K562 (cell line): ENCODE measurements around the gene PTTG2. TPM values are rescaled to one million over a fixed set of nuclear protein-coding genes. Genes with fewer than 3 reads are reported as not detected.

ENCODE experiments used
- ATAC-seq: fragments of 200-7000 bp; cut with Tn5 transposase; 3 replicates; pipeline ENCODE4 v1.9.1; 2020; ENCODE audit warnings: moderate library complexity
- BruUV-seq: library from RNA; stranded (reverse); fragments of 400-500 nt; replicated peaks from 2 replicates; lab custom pipeline; 2021; lab: Mats Ljungman, UMichigan
- CTCF ChIA-PET: fragments of 300-600 bp; formaldehyde crosslinking; extraction: SDS; loops from one replicate; lab custom pipeline; 2021; ENCODE audit warnings: low intra/inter-chr PET ratio; lab: Yijun Ruan, JAX
- POLR2A ChIA-PET: fragments of 300-600, 350-650 bp; sonication (Branson Sonifier 250); formaldehyde crosslinking; extraction: SDS; loops from one replicate; lab custom pipeline; 2021; ENCODE audit warnings: antibody characterized with exemption, inconsistent platforms; lab: Yijun Ruan, JAX
- DNase-seq, 4 experiments: peaks; one replicate each; pipeline versions ENCODE4 v3.0.0 to v3.0.0-alpha.2; 2011 to 2018; ENCODE audit warnings: low spot score in 3 of 4, mixed read lengths in 3 of 4; ENCODE audit errors: extremely low read depth in 1 of 4
- FAIRE-seq: peaks from 2 replicates; lab custom pipeline; 2011; peaks lifted over from hg19 to GRCh38; lab: Jason Lieb, UNC
- H2AFZ ChIP-seq: 2 replicates; pipeline ENCODE4 v1.6.0; 2011; ENCODE audit warnings: low read depth, low read length, control low read depth, inconsistent platforms
- H3K27ac ChIP-seq: fragments of 200-600 bp; 3 replicates; pipeline ENCODE4 v1.8.0; 2011; ENCODE audit warnings: low read depth, mild to moderate bottlenecking, control low read depth, inconsistent platforms, low read length, moderate library complexity, mixed read lengths; ENCODE audit errors: extremely low read depth
- H3K27me3 ChIP-seq, 2 experiments: fragments of 300-600 bp in 1 of 2; 2 replicates in 1 of 2; 3 replicates in 1 of 2; pipeline versions ENCODE4 v1.6.0 to v1.8.0; 2011; ENCODE audit warnings: inconsistent platforms in 2 of 2, low read length in 2 of 2, mild to moderate bottlenecking in 1 of 2, mixed read lengths in 1 of 2, moderate library complexity in 1 of 2; ENCODE audit not compliant: control insufficient read depth in 2 of 2, insufficient read depth in 2 of 2
- H3K36me3 ChIP-seq: fragments of 300-600 bp; 3 replicates; pipeline ENCODE4 v1.8.0; 2011; ENCODE audit warnings: mild to moderate bottlenecking, low read length, inconsistent platforms; ENCODE audit not compliant: control insufficient read depth, insufficient read depth
- H3K4me1 ChIP-seq, 2 experiments: fragments of 200-600 bp in 1 of 2; replicated peaks in 1 of 2; 2 replicates in 1 of 2; 3 replicates in 1 of 2; pipeline versions ENCODE4 v1.5.1 to v1.8.0; 2011; ENCODE audit warnings: inconsistent platforms in 2 of 2, low read length in 2 of 2, mild to moderate bottlenecking in 1 of 2, mixed read lengths in 1 of 2, moderate library complexity in 1 of 2; ENCODE audit not compliant: control insufficient read depth in 2 of 2, insufficient read depth in 2 of 2
- H3K4me2 ChIP-seq: 2 replicates; pipeline ENCODE4 v1.6.1; 2011; ENCODE audit warnings: low read length, control low read depth, inconsistent platforms, mixed read lengths; ENCODE audit not compliant: insufficient read depth
- H3K4me3 ChIP-seq: fragments of 200-600 bp; sonication (generic), shearing (Covaris generic); 2 replicates; pipeline ENCODE4 v1.5.1; 2016; ENCODE audit warnings: control low read depth, inconsistent platforms
- H3K79me2 ChIP-seq: fragments of 200-600 bp; 3 replicates; pipeline ENCODE4 v1.8.0; 2011; ENCODE audit warnings: low read length, inconsistent platforms; ENCODE audit not compliant: control insufficient read depth, insufficient read depth
- H3K9ac ChIP-seq, 2 experiments: 2 replicates each; pipeline versions ENCODE4 v1.6.0 to v1.6.1; 2011; ENCODE audit warnings: low read depth in 2 of 2, low read length in 2 of 2, control low read depth in 1 of 2, inconsistent platforms in 1 of 2, mild to moderate bottlenecking in 1 of 2, mixed read lengths in 1 of 2; ENCODE audit not compliant: insufficient read depth in 1 of 2
- H3K9me1 ChIP-seq: one replicate; pipeline ENCODE4 v1.6.0; 2011; ENCODE audit warnings: inconsistent platforms, mild to moderate bottlenecking, low read length, moderate library complexity; ENCODE audit not compliant: control insufficient read depth, insufficient read depth
- H3K9me3 ChIP-seq: replicated peaks from 2 replicates; pipeline ENCODE4 v1.5.1; 2011; ENCODE audit warnings: low read depth, low read length, inconsistent platforms; ENCODE audit not compliant: control insufficient read depth, insufficient read depth
- H4K20me1 ChIP-seq: replicated peaks from 2 replicates; pipeline ENCODE4 v1.6.1; 2011; ENCODE audit warnings: low read length, inconsistent platforms, mixed read lengths; ENCODE audit not compliant: control insufficient read depth, insufficient read depth
- CHD2 ChIP-seq: IDR thresholded peaks from 2 replicates; pipeline ENCODE4 v1.6.1; 2011; ENCODE audit warnings: low read depth, low read length
- DACH1 ChIP-seq: fragments of 450-650 bp; IDR thresholded peaks from 2 replicates; pipeline ENCODE4 v1.6.1; 2018; ENCODE audit not compliant: partially characterized antibody
- FOXA3 ChIP-seq, 2 experiments: fragments of 450-650 bp in 1 of 2; sonication (generic) in 1 of 2; formaldehyde crosslinking; IDR thresholded peaks in 1 of 2; conservative IDR thresholded peaks in 1 of 2; 2 replicates each; pipeline versions ENCODE4 v1.4.0 to v1.8.0; 2020 to 2022; ENCODE audit warnings: mild to moderate bottlenecking in 2 of 2, missing genetic modification reagents in 1 of 2
- KDM2B ChIP-seq: fragments of 250-450 bp; sonication (Bioruptor Pico); IDR thresholded peaks from 2 replicates; pipeline ENCODE4 v1.8.0; 2021; ENCODE audit warnings: mild to moderate bottlenecking, moderate library complexity
- NR2C1 ChIP-seq, 2 experiments: fragments of 450-650 bp; IDR thresholded peaks; 2 replicates each; pipeline ENCODE4 v1.6.1; 2017; ENCODE audit warnings: mild to moderate bottlenecking in 2 of 2, antibody characterized with exemption in 1 of 2, inconsistent platforms in 1 of 2, missing compliant biosample characterization in 1 of 2, missing genetic modification characterization in 1 of 2
- SMAD3 ChIP-seq: fragments of 450-650 bp; formaldehyde crosslinking; conservative IDR thresholded peaks from 2 replicates; pipeline ENCODE4 v1.4.0; 2020; ENCODE audit warnings: mild to moderate bottlenecking
- SRSF3 ChIP-seq: fragments of 200-400 bp; formaldehyde crosslinking; IDR thresholded peaks from 2 replicates; pipeline ENCODE4 v1.6.1; 2016; ENCODE audit warnings: mild to moderate bottlenecking, low read length, moderate library complexity; ENCODE audit not compliant: insufficient read depth
- XRCC3 ChIP-seq: fragments of 450-650 bp; IDR thresholded peaks from 2 replicates; pipeline ENCODE4 v1.6.1; 2017; ENCODE audit warnings: mild to moderate bottlenecking, moderate library complexity
- ZNF507 ChIP-seq: conservative IDR thresholded peaks from 2 replicates; pipeline ENCODE4 v1.6.1; 2017; ENCODE audit warnings: missing genetic modification characterization, missing compliant biosample characterization
- WGBS: fragments of 100-300 bp; shearing (Covaris generic); methylation state at CpG from one replicate; pipeline ENCODE4 v1.1.6; 2016; ENCODE audit warnings: low coverage, mixed read lengths; ENCODE audit not compliant: insufficient coverage; ENCODE audit errors: missing lambda C conversion rate; 5-methylcytosine and 5-hydroxymethylcytosine counted together
- in situ Hi-C: fragments of 300-500 bp; cut with MboI; formaldehyde crosslinking; loops from 4 replicates; pipeline ENCODE4 v1.15.0; 2018; ENCODE audit warnings: inconsistent platforms, mixed read lengths
- intact Hi-C: fragments of 100-400 bp; cut with micrococcal nuclease; formaldehyde crosslinking; loops from 2 replicates; pipeline ENCODE4 v1.14.2; 2022
- polyA plus RNA-seq, 8 experiments: library from polyadenylated mRNA; depleted of rRNA in 4 of 8; stranded (reverse) in 5 of 8; unstranded in 3 of 8; fragments of >200 nt; fragmentation: Nextera tagmentation in 2 of 8; fragmentation: Illumina TruSeq in 1 of 8; extraction: Ambion mirVana in 2 of 8; extraction: Trizol in 1 of 8; gene quantifications; 2 replicates each; pipeline versions ENCODE4 v1.2.1 to v1.2.3, GENCODE V29; 2011 to 2014; ENCODE audit warnings: inconsistent platforms in 1 of 8, missing spikeins in 1 of 8
- total RNA-seq, 7 experiments: library from RNA; depleted of rRNA in 6 of 7; stranded (reverse); fragments of >200 nt in 6 of 7; fragmentation: Illumina TruSeq in 2 of 7; extraction: Trizol in 2 of 7; gene quantifications; 2 replicates each; pipeline versions ENCODE4 v1.2.1 to v1.2.3, GENCODE V29; 2011 to 2021; ENCODE audit warnings: low replicate concordance in 1 of 7
- TF ChIP-seq, protein P1 (sequence below), 2 experiments: fragments of 450-650 bp in 1 of 2; sonication (generic) in 1 of 2; formaldehyde crosslinking in 1 of 2; IDR thresholded peaks; 2 replicates each; pipeline versions ENCODE4 v1.7.1 to v1.9.0; 2016 to 2022; ENCODE audit warnings: inconsistent platforms in 1 of 2, mild to moderate bottlenecking in 1 of 2, missing genetic modification reagents in 1 of 2

PTTG2 gene
- total and polyA plus RNA-seq, 9 of the 15 experiments (the other 6 are each of a cell fraction or from before 2014, with no cell fraction given), result not detected

GRCh38 chr4:38009949-38010348, 49.8 kb downstream of the PTTG2 start:
- Histone ChIP-seq H4K20me1 (peaks cover 4% of the 10 kb centered on the region), H3K27ac (no peak overlapping the region), H3K4me1 (no peaks in the 10 kb centered on the region), H3K79me2 (no peaks in the 10 kb centered on the region), H3K9me1 (no peaks in the 10 kb centered on the region), H3K4me3 (no peak overlapping the region), H2AFZ (no peak overlapping the region), H3K4me2 (no peak overlapping the region), H3K9ac (no peak overlapping the region), H3K27me3 (peaks cover 10 to 44% of the 10 kb centered on the region in 2 experiments), H3K9me3 (no peaks in the 10 kb centered on the region), H3K36me3 (no peaks in the 10 kb centered on the region)
- in situ Hi-C loops (no loop called here), intact Hi-C loops (no loop called here)
- CTCF ChIA-PET, result no interaction called here
- FAIRE-seq (no peak), DNase-seq (no peak), ATAC-seq (no peak)
- POLR2A ChIA-PET, result no interaction called here
- whole genome bisulfite sequencing, result 2% methylated on average over 3 of the region's 3 CpGs
- TF ChIP-seq KDM2B (no peak), XRCC3 (no peak), NR2C1 (IDR thresholded peaks at IDR 0.05) (no peak), NR2C1 (tag; IDR thresholded peaks at IDR 0.05) (no peak), FOXA3 (CRISPR knock-in tag; conservative IDR thresholded peaks at IDR 0.05 in 1 of 2, IDR thresholded peaks at IDR 0.05 in 1 of 2) (peak; percentile 38 to 87; a peak in 3 of 4 replicates), SRSF3 (no peak), DACH1 (no peak), ZNF507 (tag) (no peak), CHD2 (no peak), SMAD3 (CRISPR knock-in tag) (no peak)
- TF ChIP-seq, protein P1, sequence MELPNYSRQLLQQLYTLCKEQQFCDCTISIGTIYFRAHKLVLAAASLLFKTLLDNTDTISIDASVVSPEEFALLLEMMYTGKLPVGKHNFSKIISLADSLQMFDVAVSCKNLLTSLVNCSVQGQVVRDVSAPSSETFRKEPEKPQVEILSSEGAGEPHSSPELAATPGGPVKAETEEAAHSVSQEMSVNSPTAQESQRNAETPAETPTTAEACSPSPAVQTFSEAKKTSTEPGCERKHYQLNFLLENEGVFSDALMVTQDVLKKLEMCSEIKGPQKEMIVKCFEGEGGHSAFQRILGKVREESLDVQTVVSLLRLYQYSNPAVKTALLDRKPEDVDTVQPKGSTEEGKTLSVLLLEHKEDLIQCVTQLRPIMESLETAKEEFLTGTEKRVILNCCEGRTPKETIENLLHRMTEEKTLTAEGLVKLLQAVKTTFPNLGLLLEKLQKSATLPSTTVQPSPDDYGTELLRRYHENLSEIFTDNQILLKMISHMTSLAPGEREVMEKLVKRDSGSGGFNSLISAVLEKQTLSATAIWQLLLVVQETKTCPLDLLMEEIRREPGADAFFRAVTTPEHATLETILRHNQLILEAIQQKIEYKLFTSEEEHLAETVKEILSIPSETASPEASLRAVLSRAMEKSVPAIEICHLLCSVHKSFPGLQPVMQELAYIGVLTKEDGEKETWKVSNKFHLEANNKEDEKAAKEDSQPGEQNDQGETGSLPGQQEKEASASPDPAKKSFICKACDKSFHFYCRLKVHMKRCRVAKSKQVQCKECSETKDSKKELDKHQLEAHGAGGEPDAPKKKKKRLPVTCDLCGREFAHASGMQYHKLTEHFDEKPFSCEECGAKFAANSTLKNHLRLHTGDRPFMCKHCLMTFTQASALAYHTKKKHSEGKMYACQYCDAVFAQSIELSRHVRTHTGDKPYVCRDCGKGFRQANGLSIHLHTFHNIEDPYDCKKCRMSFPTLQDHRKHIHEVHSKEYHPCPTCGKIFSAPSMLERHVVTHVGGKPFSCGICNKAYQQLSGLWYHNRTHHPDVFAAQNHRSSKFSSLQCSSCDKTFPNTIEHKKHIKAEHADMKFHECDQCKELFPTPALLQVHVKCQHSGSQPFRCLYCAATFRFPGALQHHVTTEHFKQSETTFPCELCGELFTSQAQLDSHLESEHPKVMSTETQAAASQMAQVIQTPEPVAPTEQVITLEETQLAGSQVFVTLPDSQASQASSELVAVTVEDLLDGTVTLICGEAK (IDR thresholded peaks at IDR 0.05), result peak; percentile 84
- TF ChIP-seq, protein P1 (CRISPR knock-in tag; IDR thresholded peaks at IDR 0.05), result peak; percentile 68
- no TSS peak for BruUV-seq
